Measurements from ENCODE around the gene GAD1.

GAD1 gene

GRCh38 chr2:170905864-170906263 is 89.2 kb downstream of the GAD1 start:
- DNase-seq, result no peak

Measured in DMS79 treated with DMSO at 0.1 percent for 48 hours (cell line).